ENCODE data around the gene GDPGP1.
A peak's percentile ranks its signal among the peaks of the same experiment; 100 is the strongest.

Gene GDPGP1

GRCh38 chr15:90287101-90287500, 53.1 kb downstream of the GDPGP1 start:
- Histone ChIP-seq H3K27ac (replicated peaks) (no peak overlapping the region), H3K27me3 (ENCODE audit: insufficient read depth, poor library complexity, severe bottlenecking) (no peaks in the 10 kb centered on the region), H3K4me3 (replicated peaks; ENCODE audit: insufficient read depth, low read length) (no peak overlapping the region)
- TF ChIP-seq SPI1 (IDR thresholded peaks at IDR 0.05; ENCODE audit: borderline replicate concordance, low read depth) (peak; percentile 62; the same call in 1 of the 2 replicates), GABPA (IDR thresholded peaks at IDR 0.05; ENCODE audit: low read depth) (no peak), CTCF (IDR thresholded peaks at IDR 0.05; ENCODE audit: insufficient read depth, low read length) (no peak), REST (IDR thresholded peaks at IDR 0.05; ENCODE audit: insufficient replicate concordance, low read depth) (no peak), POLR2AphosphoS5 (IDR thresholded peaks at IDR 0.05; ENCODE audit: low read depth) (no peak)
- DNase-seq (ENCODE audit: low read depth in 1 of 2, low spot score in 1 of 2), result peak in 1 of 2 experiments; percentile 9

GRCh38 chr15:90287946-90288345, 53.9 kb downstream of the GDPGP1 start:
- TF ChIP-seq GABPA (IDR thresholded peaks at IDR 0.05; ENCODE audit: low read depth) (no peak), POLR2AphosphoS5 (IDR thresholded peaks at IDR 0.05; ENCODE audit: low read depth) (no peak), SPI1 (IDR thresholded peaks at IDR 0.05; ENCODE audit: borderline replicate concordance, low read depth) (no peak), CTCF (IDR thresholded peaks at IDR 0.05; ENCODE audit: insufficient read depth, low read length) (no peak), REST (IDR thresholded peaks at IDR 0.05; ENCODE audit: insufficient replicate concordance, low read depth) (no peak)

GRCh38 chr15:90291679-90292356, 57.8 kb downstream of the GDPGP1 start:
- H3K27ac ChIP-seq (replicated peaks), result no peak overlapping the region
- H3K4me3 ChIP-seq (replicated peaks; ENCODE audit: insufficient read depth, low read length), result no peak overlapping the region
- no peaks in the 10 kb centered on the region for H3K27me3 ChIP-seq (ENCODE audit: insufficient read depth, poor library complexity, severe bottlenecking)
- no peak for DNase-seq (ENCODE audit: low read depth in 1 of 2, low spot score in 1 of 2)
- TF ChIP-seq SPI1 (IDR thresholded peaks at IDR 0.05; ENCODE audit: borderline replicate concordance, low read depth), result no peak
- no peak for TF ChIP-seq CTCF (IDR thresholded peaks at IDR 0.05; ENCODE audit: insufficient read depth, low read length)
- TF ChIP-seq POLR2AphosphoS5 (IDR thresholded peaks at IDR 0.05; ENCODE audit: low read depth), result no peak
- no peak for TF ChIP-seq REST (IDR thresholded peaks at IDR 0.05; ENCODE audit: insufficient replicate concordance, low read depth)
- TF ChIP-seq GABPA (IDR thresholded peaks at IDR 0.05; ENCODE audit: low read depth), result no peak

More at GRCh38 chr15:90287946-90288345, 53.9 kb downstream of the GDPGP1 start:
- Histone ChIP-seq H3K27me3 (ENCODE audit: insufficient read depth, poor library complexity, severe bottlenecking) (no peaks in the 10 kb centered on the region), H3K27ac (replicated peaks) (no peak overlapping the region), H3K4me3 (replicated peaks; ENCODE audit: insufficient read depth, low read length) (no peak overlapping the region)
- DNase-seq (ENCODE audit: low read depth in 1 of 2, low spot score in 1 of 2), result no peak

All from HL-60 (cell line).